HG02763 (cell line): ENCODE results near the gene UNC45A.
"Not testable (repeated sequence)": the region's sequence is repeated elsewhere in the genome, so short reads cannot be mapped to it uniquely, and the experiment has no call there.

Source experiments
- ATAC-seq: cut with Tn5 transposase; IDR thresholded peaks from one replicate; pipeline ENCODE4 v1.9.1; 2021; ENCODE audit warnings: mild to moderate bottlenecking, moderate library complexity; ENCODE audit not compliant: unreplicated experiment

The UNC45A gene, protein sequence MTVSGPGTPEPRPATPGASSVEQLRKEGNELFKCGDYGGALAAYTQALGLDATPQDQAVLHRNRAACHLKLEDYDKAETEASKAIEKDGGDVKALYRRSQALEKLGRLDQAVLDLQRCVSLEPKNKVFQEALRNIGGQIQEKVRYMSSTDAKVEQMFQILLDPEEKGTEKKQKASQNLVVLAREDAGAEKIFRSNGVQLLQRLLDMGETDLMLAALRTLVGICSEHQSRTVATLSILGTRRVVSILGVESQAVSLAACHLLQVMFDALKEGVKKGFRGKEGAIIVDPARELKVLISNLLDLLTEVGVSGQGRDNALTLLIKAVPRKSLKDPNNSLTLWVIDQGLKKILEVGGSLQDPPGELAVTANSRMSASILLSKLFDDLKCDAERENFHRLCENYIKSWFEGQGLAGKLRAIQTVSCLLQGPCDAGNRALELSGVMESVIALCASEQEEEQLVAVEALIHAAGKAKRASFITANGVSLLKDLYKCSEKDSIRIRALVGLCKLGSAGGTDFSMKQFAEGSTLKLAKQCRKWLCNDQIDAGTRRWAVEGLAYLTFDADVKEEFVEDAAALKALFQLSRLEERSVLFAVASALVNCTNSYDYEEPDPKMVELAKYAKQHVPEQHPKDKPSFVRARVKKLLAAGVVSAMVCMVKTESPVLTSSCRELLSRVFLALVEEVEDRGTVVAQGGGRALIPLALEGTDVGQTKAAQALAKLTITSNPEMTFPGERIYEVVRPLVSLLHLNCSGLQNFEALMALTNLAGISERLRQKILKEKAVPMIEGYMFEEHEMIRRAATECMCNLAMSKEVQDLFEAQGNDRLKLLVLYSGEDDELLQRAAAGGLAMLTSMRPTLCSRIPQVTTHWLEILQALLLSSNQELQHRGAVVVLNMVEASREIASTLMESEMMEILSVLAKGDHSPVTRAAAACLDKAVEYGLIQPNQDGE

DNA sequence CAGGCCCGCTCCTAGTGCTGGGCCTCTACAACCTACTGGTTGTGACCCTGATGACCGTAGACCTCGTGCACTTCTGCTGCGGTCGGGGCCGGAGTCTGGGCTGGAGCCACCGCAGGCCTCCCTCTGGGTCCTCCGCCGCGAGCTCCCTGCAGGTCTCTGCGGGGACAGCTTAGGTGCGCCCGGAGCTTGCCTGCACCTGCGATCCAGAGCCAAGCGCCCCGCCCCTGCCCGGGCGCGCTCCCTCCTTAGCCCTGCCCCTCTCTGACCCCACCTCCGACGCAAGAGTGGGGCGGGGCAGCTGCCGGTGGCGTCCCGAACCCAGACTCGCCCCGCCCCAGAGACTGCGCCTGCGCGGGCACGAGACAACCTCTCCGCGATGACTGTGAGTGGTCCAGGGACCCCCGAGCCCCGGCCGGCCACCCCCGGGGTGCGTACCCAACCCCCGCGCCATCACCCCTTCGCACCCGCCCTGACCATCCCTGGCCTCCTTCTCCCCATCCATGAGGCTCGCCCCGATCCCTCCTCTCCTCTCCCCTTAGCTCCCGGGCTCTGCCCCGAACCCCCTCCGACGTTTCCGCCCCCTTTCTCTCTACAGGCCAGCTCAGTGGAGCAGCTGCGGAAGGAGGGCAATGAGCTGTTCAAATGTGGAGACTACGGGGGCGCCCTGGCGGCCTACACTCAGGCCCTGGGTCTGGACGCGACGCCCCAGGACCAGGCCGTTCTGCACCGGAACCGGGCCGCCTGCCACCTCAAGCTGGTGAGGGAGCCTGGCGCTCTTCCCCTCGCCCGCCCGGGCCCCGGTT lies at the start of gene UNC45A:
Gene UNC45A (plus strand): TSS at position 337 of the 803 bp plus-strand sequence. CDS start 40 bp downstream, at position 377.
- peak; percentile 62 for ATAC-seq

DNA sequence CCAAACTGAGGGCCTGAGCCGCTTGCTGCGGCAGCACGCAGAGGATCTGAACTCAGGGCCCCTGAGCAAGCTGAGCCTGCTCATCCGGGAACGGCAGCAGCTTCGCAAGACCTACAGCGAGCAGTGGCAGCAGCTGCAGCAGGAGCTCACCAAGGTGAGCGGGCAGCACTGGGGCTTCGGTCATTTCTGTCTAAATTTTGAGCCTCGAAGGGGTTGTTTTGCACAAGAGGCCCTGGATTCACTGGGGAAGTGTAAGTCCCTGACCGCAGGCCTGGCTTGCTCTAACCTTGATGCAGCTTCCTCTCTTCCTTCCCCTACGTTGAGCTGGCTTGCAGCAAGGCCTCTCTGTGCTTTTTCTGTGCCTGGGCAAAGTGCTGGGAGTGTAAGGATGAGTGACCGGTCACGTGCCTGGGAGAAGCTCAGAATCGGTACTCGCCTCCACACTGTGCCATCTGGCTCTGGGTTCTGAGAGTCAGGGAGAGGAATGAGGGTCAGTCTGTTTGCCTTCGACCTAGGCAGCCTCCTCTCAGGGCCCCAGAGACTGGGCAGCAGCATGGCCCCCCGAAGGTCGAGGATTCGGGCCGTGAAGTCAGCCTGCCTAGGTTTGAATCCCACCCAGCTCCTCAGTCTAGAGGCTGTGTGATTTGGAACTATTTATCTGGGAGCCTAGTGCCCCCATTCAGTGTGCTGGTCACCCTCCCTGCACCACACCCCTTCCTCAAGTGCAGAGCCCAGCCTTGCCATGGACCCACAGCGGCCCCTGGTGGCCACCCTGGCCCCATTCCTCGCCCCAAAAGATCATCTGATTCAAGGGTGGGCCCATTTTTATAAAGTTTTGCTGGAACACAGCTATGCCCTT lies 49.4 kb upstream of the UNC45A start:
- peak; percentile 41 for ATAC-seq

DNA sequence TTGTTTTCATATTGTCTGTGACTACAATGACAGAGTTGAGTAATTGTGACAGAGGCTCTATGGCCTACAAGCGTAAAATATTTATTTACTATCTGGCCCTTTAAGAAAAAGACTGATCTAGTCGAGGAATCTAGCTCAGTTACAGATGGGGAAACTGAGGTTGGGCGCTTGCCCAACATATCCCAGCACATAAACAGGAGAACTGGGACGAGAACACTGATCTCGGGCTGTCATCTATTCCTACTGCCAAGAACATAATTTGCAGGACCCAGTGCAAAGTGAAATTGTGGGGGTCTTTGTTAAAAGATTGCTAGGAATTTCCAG lies 48.8 kb upstream of the UNC45A start:
- no peak for ATAC-seq

DNA sequence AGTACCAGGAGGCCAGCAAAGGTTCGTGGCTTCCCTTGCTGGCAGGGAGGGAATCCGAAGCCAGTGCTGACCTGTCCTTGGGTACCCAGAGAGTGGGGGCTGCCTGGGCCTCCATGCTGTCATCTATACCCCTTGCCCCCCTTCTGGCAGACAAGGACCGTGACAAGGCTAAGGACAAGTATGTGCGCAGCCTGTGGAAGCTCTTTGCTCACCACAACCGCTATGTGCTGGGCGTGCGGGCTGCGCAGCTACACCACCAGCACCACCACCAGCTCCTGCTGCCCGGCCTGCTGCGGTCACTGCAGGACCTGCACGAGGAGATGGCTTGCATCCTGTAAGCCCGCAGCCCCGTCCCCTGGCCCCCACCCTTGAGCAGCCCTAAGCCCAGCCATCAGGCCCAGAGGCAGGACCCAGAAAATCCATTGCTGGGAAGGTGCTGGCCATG lies 48.0 kb upstream of the UNC45A start:
- no peak for ATAC-seq

DNA sequence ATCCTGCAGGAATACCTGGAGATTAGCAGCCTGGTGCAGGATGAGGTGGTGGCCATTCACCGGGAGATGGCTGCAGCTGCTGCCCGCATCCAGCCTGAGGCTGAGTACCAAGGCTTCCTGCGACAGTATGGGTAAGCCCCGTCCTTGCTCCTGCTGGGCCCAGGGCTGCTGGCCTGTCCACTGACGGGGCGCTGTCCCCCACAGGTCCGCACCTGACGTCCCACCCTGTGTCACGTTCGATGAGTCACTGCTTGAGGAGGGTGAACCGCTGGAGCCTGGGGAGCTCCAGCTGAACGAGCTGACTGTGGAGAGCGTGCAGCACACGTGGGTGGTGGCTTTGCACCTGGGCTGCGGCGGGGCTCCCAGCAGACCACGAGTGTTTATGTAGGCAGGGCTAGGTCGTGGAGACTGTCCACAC lies 45.8 kb upstream of the UNC45A start:
- ATAC-seq: no peak

DNA sequence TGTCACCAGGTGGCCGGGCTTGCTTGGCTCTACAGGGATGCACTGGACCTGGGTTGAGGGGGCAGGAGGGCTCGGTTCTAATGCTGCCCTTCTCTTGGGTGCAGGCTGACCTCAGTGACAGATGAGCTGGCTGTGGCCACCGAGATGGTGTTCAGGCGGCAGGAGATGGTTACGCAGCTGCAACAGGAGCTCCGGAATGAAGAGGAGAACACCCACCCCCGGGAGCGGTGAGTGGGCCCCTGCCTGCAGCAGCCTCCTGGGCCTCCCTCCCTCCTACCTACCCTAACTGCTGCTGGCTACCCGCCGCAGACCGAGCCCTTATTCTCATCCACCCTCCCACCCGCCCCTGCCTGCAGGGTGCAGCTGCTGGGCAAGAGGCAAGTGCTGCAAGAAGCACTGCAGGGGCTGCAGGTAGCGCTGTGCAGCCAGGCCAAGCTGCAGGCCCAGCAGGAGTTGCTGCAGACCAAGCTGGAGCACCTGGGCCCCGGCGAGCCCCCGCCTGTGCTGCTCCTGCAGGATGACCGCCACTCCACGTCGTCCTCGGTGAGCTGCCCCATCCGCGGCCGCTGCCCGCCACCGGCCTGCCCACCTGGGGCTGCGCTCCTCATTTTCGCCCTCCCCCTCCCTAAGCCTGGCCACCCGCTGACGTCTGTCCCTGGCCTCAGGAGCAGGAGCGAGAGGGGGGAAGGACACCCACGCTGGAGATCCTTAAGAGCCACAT lies 45.2 kb upstream of the UNC45A start:
- ATAC-seq: no peak

DNA sequence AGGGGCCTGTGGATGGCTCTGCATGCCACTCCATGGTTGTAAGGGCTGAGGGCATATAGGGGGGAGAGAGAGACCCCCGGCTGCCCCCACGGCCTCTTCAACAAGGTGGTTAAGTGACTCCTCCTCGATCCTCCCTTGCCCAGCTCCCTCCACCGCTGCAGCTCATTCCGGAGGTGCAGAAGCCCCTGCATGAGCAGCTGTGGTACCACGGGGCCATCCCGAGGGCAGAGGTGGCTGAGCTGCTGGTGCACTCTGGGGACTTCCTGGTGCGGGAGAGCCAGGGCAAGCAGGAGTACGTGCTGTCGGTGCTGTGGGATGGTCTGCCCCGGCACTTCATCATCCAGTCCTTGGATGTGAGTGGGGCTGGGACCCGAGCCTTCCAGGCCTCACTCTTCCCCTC lies 44.2 kb upstream of the UNC45A start:
- ATAC-seq: no peak

DNA sequence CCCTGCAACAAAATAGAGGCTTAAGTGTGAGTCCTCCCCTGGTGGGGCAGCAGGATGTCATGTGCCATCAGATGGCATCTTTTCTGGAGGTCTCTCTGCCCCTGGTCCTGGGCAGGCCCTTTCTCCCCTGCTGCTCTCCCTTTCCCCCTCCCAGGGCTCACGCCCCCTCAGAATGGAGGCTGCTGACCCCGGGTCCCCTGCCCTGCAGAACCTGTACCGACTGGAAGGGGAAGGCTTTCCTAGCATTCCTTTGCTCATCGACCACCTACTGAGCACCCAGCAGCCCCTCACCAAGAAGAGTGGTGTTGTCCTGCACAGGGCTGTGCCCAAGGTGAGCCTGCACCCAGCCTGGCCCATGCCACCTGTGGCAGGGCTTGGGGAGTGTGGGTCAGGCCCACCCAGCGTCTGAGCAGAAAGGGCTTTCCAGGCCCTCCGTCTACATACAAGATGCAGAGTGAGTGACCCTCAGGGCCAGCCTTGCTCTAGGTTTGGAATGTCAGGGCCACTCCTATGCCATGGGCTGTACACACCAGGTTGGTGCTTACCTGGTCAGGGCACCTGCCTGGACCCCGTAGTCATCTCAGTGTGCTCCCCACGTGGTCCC lies 43.6 kb upstream of the UNC45A start:
- no peak for ATAC-seq

DNA sequence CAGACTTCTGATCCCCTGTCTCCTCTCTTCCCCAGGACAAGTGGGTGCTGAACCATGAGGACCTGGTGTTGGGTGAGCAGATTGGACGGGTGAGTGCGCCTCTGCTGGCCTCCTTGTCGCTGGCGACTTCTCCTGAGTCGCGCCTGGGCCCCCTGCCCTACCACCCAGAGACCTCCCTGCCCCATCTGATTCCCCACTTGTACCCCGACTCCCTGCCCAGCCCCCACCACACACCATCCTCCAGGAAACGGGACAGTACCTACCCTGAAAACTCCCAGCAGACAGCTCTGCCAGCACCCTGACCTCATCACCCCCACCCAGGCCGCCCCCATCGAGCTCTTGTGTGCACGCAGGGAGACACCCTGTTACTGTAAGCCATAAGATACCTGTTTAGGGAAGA lies 43.1 kb upstream of the UNC45A start:
- no peak for ATAC-seq

DNA sequence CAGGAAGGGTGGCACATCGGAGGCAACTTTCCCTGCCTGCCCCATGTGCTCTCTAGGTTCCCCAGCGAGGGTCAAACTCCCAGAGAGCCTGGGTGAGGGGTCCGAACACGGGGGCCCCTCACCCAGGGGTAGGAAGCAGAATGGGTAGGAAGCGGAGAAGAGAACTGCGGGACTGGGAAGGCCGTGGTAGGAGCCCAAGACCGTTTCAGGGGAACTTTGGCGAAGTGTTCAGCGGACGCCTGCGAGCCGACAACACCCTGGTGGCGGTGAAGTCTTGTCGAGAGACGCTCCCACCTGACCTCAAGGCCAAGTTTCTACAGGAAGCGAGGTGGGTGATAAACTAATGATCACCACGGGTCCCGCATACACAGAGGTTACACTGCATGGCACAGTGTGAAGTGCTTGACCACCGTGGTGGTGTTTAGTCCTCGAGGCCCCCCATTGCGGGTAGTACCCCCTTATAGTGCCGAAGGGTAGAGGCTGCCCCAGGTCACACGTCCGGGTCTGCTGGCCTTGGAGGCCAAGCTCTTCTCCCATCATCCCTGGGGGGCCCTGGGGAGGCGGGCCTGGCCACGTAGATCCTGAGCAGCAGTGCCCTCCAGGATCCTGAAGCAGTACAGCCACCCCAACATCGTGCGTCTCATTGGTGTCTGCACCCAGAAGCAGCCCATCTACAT lies 42.4 kb upstream of the UNC45A start:
- ATAC-seq: no peak

DNA sequence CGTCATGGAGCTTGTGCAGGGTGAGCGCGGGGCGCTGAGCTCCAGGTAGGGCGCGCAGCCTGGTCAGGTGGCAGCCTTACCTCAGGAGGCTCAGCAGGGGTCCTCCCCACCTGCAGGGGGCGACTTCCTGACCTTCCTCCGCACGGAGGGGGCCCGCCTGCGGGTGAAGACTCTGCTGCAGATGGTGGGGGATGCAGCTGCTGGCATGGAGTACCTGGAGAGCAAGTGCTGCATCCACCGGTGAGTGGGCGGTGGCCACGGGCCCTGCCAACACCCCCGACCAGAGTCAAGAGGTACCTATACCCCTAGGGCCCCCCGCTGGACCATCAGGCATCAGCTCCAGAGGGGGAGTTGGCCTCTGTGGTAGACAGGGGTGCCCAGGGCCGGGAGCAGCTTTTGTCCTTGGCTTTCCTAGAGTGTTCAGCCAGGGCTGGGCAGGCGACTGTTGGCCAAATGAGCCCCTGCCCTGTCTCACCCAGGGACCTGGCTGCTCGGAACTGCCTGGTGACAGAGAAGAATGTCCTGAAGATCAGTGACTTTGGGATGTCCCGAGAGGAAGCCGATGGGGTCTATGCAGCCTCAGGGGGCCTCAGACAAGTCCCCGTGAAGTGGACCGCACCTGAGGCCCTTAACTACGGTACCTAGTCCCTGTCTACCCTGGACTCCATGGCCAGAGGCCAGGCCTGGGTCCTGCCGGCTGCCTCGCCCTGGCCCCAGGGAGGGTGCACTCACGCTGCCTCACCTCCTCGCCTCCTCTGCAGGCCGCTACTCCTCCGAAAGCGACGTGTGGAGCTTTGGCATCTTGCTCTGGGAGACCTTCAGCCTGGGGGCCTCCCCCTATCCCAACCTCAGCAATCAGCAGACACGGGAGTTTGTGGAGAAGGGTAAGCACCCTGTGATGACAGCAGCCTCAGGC lies 41.7 kb upstream of the UNC45A start:
- no peak for ATAC-seq

DNA sequence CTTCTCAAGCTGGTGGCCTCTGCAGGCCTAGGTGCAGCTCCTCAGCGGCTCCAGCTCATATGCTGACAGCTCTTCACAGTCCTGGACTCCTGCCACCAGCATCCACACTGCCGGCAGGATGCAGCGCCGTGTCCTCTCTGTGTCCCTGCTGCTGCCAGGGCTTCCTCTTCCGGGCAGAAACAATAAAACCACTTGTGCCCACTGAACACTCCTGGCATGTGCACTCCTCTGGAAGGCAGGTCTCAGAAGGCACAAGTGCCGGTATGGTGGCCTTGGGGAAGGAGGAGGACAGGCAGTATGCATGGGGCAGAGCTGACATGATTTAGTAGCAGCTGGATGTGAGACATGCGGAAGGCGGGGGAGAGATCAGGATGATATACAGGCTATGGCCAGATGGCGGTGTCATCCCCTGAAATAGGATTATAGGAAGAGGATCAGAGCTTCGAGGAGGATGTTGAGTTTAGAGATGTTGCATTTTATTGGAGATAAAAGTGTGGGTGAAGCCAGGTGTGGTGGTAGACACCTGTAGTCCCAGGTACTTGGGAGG lies 39.4 kb upstream of the UNC45A start:
- no peak for ATAC-seq

DNA sequence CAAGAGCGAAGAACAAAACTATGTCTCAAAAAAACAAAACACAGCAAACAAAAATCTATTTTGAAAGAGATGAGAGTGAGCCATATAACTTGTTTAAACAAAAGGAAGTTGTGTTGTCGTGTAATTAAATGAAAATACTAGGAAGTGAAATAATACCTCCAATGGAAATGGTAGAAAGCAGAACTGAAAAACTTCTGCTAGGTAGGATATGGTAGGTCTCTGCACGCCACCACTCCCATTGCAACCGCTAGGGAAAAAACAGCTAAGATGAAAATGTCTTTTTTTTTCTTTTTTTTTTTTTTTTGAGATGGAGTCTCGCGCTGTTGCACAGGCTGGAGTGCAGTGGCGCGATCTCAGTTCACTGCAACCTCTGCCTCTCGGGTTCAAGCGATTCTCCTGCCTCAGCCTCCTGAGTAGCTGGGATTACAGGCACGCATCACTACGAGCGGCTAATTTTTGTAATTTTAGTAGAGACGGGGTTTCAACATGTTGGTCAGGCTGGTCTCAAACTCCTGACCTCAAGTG lies 37.9 kb upstream of the UNC45A start:
- ATAC-seq: not testable (repeated sequence)

DNA sequence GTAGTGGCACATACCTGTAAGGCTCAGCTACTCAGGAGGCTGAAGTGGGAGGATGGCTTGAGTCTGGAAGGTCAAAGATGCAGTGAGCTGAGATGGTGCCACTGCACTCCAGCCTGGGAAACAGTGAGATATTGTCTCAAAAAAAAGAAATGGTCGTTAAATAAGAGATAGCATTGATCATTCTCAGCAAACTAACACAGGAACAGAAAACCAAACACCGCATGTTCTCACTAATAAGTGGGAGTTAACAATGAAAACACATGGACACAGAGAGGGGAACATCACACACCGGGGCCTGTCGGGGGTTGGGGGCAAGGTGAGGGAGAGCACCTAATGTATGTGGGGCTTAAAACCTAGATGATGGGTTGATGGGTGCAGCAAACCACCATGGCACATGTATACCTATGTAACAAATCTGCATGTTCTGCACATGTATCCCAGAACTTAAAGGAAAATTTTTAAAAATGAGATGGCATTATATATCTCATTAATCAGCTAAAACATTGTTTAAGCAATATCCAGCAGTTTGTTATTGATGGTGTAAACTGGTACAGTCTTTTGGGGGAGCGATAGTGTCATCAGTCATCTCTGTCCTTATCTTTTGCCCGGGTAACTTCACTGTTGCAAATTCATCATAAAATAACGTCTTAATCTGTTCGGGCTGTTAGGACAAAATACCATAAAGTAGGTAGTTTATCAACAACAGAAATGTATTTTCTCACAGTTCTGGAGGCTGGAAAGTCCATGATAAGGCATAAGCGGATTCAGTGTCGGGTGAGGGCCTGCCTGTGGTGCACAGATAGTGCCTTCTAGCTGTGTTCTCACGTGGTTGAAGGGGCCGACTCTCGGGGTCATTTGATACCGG lies 33.7 kb upstream of the UNC45A start:
- no peak for ATAC-seq

DNA sequence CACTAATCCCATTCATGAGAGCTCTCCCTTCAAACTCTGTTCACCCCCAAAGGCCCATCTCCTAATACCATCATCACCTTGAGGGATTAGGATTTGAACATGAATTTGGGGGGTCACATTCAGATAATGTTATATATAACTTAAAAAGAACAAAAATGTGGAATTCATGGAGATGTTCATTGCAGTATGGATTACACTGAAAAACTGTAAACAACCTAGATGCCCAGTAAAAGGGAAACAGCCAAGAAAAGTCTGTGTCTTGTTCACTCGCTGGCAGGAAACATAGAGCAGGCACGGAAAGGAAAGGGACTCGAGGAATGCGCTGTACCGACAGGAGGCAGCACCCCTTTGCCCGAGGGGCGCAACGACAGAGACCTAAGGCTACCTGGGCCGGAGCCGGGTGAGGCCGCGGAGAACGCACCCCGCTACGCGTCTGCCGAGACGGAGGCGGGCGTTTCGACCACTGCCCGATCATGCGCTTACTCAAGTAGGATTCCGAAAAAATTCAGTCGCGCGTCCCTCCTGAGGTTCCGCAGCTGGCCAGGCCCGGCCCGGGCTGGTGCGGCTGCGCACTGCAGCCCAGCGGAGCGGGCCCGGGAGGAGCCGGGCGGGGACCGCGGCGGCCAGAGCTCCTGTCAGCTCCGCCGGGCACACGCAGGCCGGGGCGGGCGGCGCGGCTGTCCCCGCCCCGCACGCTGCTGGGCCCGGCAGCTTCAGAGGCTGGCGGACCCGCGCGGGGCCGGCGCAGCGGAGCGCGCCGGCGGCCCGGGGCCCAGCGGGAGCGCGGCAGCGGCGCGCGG lies 32.8 kb upstream of the UNC45A start:
- peak; percentile 65 for ATAC-seq
